Measurements from ENCODE around the gene PLPPR2.
"Not testable (repeated sequence)": the region's sequence is repeated elsewhere in the genome, so short reads cannot be mapped to it uniquely, and the experiment has no call there.

Gene PLPPR2

GRCh38 chr19:11404588-11405222 lies 49.5 kb downstream of the PLPPR2 start:
- no peak for DNase-seq

- no peak for DNase-seq
Observed at GRCh38 chr19:11405846-11406643, 50.8 kb downstream of the PLPPR2 start.

GRCh38 chr19:11406703-11407236 lies 51.5 kb downstream of the PLPPR2 start:
- not testable (repeated sequence) for DNase-seq

GRCh38 chr19:11408591-11408990 lies 53.4 kb downstream of the PLPPR2 start:
- no peak for DNase-seq

GRCh38 chr19:11410682-11411081 lies 55.5 kb downstream of the PLPPR2 start:
- no peak for DNase-seq

GRCh38 chr19:11414544-11414943 lies 59.3 kb downstream of the PLPPR2 start:
- no peak for DNase-seq
